ENCODE results near the gene RGS4.

RGS4 gene

DNA sequence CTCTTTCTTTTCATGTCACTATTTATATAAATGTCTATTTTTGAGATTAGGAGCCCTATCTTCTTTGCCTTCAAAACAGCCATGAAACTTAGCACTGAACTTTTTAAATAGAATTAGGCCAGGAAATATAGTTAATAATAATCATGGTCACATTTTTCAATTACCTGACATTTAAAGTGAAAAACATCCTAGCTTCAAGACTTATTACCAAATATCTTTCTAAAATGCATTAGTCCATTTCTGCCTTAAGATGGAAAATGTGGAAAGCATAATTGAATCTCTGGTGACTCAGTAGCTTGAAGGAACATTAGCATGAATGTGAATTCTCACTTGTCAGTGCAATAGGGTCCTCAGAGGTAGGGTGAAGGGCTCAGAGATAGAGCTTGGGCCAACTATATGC is 18.7 kb upstream of the RGS4 start:
- Histone ChIP-seq H3K36me3 (ENCODE audit: control insufficient read depth in 1 of 2, insufficient read depth in 2 of 2, low read depth in 1 of 2, low read length in 2 of 2) (no peaks in the 10 kb centered on the region), H3K27ac (ENCODE audit: low read length, poor library complexity, severe bottlenecking) (no peak overlapping the region), H3K9ac (ENCODE audit: low read length) (no peak overlapping the region), H4K91ac (ENCODE audit: low read length) (no peak overlapping the region), H2AK5ac (ENCODE audit: low read length, severe bottlenecking) (no peak overlapping the region), H3K27me3 (ENCODE audit: control insufficient read depth in 1 of 2, insufficient read depth in 1 of 2, low read length in 2 of 2) (no peaks in the 10 kb centered on the region), H2BK12ac (ENCODE audit: low read length in 2 of 2) (no peak overlapping the region), H3K4me3 (ENCODE audit: insufficient read depth in 1 of 2, low read depth in 1 of 2, low read length in 2 of 2) (no peak overlapping the region), H3K4me2 (ENCODE audit: low read length, poor library complexity, severe bottlenecking) (no peak overlapping the region), H3K9me3 (ENCODE audit: control insufficient read depth, low read length) (no peaks in the 10 kb centered on the region), H2BK120ac (ENCODE audit: low read depth, low read length) (no peak overlapping the region), H3K23ac (ENCODE audit: low read length in 2 of 2) (no peak overlapping the region), H2BK15ac (ENCODE audit: low read depth, poor library complexity, severe bottlenecking) (no peak overlapping the region), H4K8ac (ENCODE audit: low read length) (no peak overlapping the region), H3K14ac (ENCODE audit: low read length in 2 of 2) (no peak overlapping the region), H3K4ac (ENCODE audit: low read depth in 1 of 2, low read length in 2 of 2) (no peak overlapping the region), H2BK5ac (ENCODE audit: low read depth, low read length, poor library complexity, severe bottlenecking) (no peak overlapping the region), H3K18ac (ENCODE audit: low read depth in 1 of 2, low read length in 2 of 2) (no peak overlapping the region), H3K79me1 (replicated peaks; ENCODE audit: low read length, poor library complexity, severe bottlenecking) (no peaks in the 10 kb centered on the region), H2AFZ (ENCODE audit: low read depth, low read length) (no peak overlapping the region), H3K4me1 (ENCODE audit: control insufficient read depth, insufficient read depth, low read depth, low read length) (no peaks in the 10 kb centered on the region)
- no peak for DNase-seq

DNA sequence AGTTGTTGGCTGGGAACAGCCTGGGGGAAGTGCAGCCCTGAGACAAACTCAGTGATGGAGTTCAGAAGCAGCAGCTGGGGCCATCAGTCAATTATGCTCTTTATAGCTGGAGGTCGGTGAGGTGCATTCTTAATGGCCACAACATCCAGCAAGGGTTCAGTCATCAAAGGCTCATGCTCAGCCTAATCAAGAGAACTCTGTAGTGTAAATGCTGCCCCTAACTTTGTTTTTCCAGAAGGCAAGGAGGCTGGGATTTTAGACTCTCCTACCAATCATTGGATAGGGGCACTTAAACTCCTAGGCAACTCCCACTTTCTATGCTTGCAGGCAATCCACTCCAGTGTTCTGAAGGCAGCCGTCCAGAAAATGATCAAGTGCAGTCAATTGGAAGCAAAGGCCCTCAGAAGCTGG is 15.0 kb upstream of the RGS4 start:
- H2BK15ac ChIP-seq (ENCODE audit: low read depth, poor library complexity, severe bottlenecking), result no peak overlapping the region
- no peak overlapping the region for H3K4me3 ChIP-seq (ENCODE audit: insufficient read depth in 1 of 2, low read depth in 1 of 2, low read length in 2 of 2)
- 61% methylated on average over 2 of the region's 2 CpGs for WGBS

DNA sequence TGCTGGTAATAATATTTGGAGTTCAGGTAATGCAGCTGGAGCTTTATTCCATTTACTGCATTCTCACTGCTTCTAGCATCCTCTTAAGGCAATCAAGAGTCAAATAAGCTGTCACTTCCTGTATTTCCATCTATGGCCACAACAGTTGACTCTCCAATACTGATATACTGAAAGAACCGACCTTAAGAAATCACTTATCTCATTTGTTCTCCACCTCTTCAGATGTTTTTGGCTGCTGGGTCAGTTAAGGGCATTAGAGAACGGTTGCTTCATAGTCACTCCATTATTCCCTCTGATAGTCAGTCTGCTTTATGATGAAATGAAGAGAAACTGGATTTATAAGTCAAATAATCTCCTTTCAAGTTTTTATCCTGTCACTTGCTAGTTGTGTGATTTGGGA is 14.2 kb upstream of the RGS4 start:
- no peak overlapping the region for H2AK5ac ChIP-seq (ENCODE audit: low read length, severe bottlenecking)

More for the DNA sequence above, 15.0 kb upstream of the RGS4 start:
- H2BK120ac ChIP-seq (ENCODE audit: low read depth, low read length), result no peak overlapping the region
- H3K27me3 ChIP-seq (ENCODE audit: control insufficient read depth in 1 of 2, insufficient read depth in 1 of 2, low read length in 2 of 2), result no peaks in the 10 kb centered on the region
- no peak for DNase-seq
- no peak overlapping the region for H3K9ac ChIP-seq (ENCODE audit: low read length)
- no peak overlapping the region for H2AFZ ChIP-seq (ENCODE audit: low read depth, low read length)
- H3K4me1 ChIP-seq (ENCODE audit: control insufficient read depth, insufficient read depth, low read depth, low read length), result no peaks in the 10 kb centered on the region
- no peaks in the 10 kb centered on the region for H3K36me3 ChIP-seq (ENCODE audit: control insufficient read depth in 1 of 2, insufficient read depth in 2 of 2, low read depth in 1 of 2, low read length in 2 of 2)
- no peak overlapping the region for H2AK5ac ChIP-seq (ENCODE audit: low read length, severe bottlenecking)
- H3K14ac ChIP-seq (ENCODE audit: low read length in 2 of 2), result no peak overlapping the region
- H3K27ac ChIP-seq (ENCODE audit: low read length, poor library complexity, severe bottlenecking), result no peak overlapping the region
- H3K4ac ChIP-seq (ENCODE audit: low read depth in 1 of 2, low read length in 2 of 2), result no peak overlapping the region
- no peaks in the 10 kb centered on the region for H3K79me1 ChIP-seq (replicated peaks; ENCODE audit: low read length, poor library complexity, severe bottlenecking)
- H3K23ac ChIP-seq (ENCODE audit: low read length in 2 of 2), result no peak overlapping the region
- H3K9me3 ChIP-seq (ENCODE audit: control insufficient read depth, low read length), result no peaks in the 10 kb centered on the region
- H2BK12ac ChIP-seq (ENCODE audit: low read length in 2 of 2), result no peak overlapping the region
- no peak overlapping the region for H4K91ac ChIP-seq (ENCODE audit: low read length)
- no peak overlapping the region for H2BK5ac ChIP-seq (ENCODE audit: low read depth, low read length, poor library complexity, severe bottlenecking)
- H4K8ac ChIP-seq (ENCODE audit: low read length), result no peak overlapping the region
- H3K4me2 ChIP-seq (ENCODE audit: low read length, poor library complexity, severe bottlenecking), result no peak overlapping the region
- no peak overlapping the region for H3K18ac ChIP-seq (ENCODE audit: low read depth in 1 of 2, low read length in 2 of 2)

DNA sequence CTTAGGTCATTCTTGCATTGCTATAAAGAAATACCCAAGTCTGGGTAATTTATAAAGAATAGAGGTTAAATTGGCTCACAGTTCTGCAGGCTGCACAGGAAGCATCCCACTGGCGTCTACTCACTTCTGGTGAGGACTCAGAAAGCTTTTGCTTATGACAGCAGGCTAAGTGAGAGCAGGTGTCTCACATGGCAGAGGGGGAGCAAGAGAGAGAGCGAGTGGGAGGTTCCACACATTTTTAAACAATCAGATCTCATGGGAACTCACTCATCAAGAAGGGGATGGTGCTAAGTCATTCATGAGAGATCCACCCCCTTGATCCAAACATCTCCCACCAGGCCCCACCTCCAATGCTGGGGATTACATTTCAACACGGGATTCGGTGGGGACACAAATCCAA is 13.6 kb upstream of the RGS4 start:
- Histone ChIP-seq H4K8ac (ENCODE audit: low read length) (no peak overlapping the region), H3K9ac (ENCODE audit: low read length) (no peak overlapping the region), H3K27me3 (ENCODE audit: control insufficient read depth in 1 of 2, insufficient read depth in 1 of 2, low read length in 2 of 2) (no peaks in the 10 kb centered on the region), H2BK120ac (ENCODE audit: low read depth, low read length) (no peak overlapping the region), H3K4me1 (ENCODE audit: control insufficient read depth, insufficient read depth, low read depth, low read length) (no peaks in the 10 kb centered on the region), H2AK5ac (ENCODE audit: low read length, severe bottlenecking) (no peak overlapping the region), H3K4ac (ENCODE audit: low read depth in 1 of 2, low read length in 2 of 2) (no peak overlapping the region), H3K79me1 (replicated peaks; ENCODE audit: low read length, poor library complexity, severe bottlenecking) (no peaks in the 10 kb centered on the region), H4K91ac (ENCODE audit: low read length) (no peak overlapping the region), H2BK15ac (ENCODE audit: low read depth, poor library complexity, severe bottlenecking) (no peak overlapping the region), H2BK12ac (ENCODE audit: low read length in 2 of 2) (no peak overlapping the region), H3K4me2 (ENCODE audit: low read length, poor library complexity, severe bottlenecking) (no peak overlapping the region), H3K18ac (ENCODE audit: low read depth in 1 of 2, low read length in 2 of 2) (no peak overlapping the region), H3K36me3 (ENCODE audit: control insufficient read depth in 1 of 2, insufficient read depth in 2 of 2, low read depth in 1 of 2, low read length in 2 of 2) (no peaks in the 10 kb centered on the region), H3K4me3 (ENCODE audit: insufficient read depth in 1 of 2, low read depth in 1 of 2, low read length in 2 of 2) (no peak overlapping the region), H2AFZ (ENCODE audit: low read depth, low read length) (no peak overlapping the region), H3K27ac (ENCODE audit: low read length, poor library complexity, severe bottlenecking) (no peak overlapping the region), H3K14ac (ENCODE audit: low read length in 2 of 2) (no peak overlapping the region), H3K23ac (ENCODE audit: low read length in 2 of 2) (no peak overlapping the region), H2BK5ac (ENCODE audit: low read depth, low read length, poor library complexity, severe bottlenecking) (no peak overlapping the region), H3K9me3 (ENCODE audit: control insufficient read depth, low read length) (no peaks in the 10 kb centered on the region)
- DNase-seq, result no peak
- 50% methylated on average over 2 of the region's 4 CpGs for WGBS

More for the DNA sequence above, 14.2 kb upstream of the RGS4 start:
- no peak overlapping the region for H3K9ac ChIP-seq (ENCODE audit: low read length)
- H3K4me3 ChIP-seq (ENCODE audit: insufficient read depth in 1 of 2, low read depth in 1 of 2, low read length in 2 of 2), result no peak overlapping the region
- H2BK120ac ChIP-seq (ENCODE audit: low read depth, low read length), result no peak overlapping the region
- H3K27me3 ChIP-seq (ENCODE audit: control insufficient read depth in 1 of 2, insufficient read depth in 1 of 2, low read length in 2 of 2), result no peaks in the 10 kb centered on the region
- H3K36me3 ChIP-seq (ENCODE audit: control insufficient read depth in 1 of 2, insufficient read depth in 2 of 2, low read depth in 1 of 2, low read length in 2 of 2), result no peaks in the 10 kb centered on the region
- no peaks in the 10 kb centered on the region for H3K79me1 ChIP-seq (replicated peaks; ENCODE audit: low read length, poor library complexity, severe bottlenecking)
- no peak overlapping the region for H2BK12ac ChIP-seq (ENCODE audit: low read length in 2 of 2)
- H2BK15ac ChIP-seq (ENCODE audit: low read depth, poor library complexity, severe bottlenecking), result no peak overlapping the region
- no peak overlapping the region for H3K14ac ChIP-seq (ENCODE audit: low read length in 2 of 2)
- H3K23ac ChIP-seq (ENCODE audit: low read length in 2 of 2), result no peak overlapping the region
- no peak overlapping the region for H3K4ac ChIP-seq (ENCODE audit: low read depth in 1 of 2, low read length in 2 of 2)
- H4K8ac ChIP-seq (ENCODE audit: low read length), result no peak overlapping the region
- no peak overlapping the region for H3K27ac ChIP-seq (ENCODE audit: low read length, poor library complexity, severe bottlenecking)
- 40% methylated on average over 2 of the region's 2 CpGs for WGBS
- H4K91ac ChIP-seq (ENCODE audit: low read length), result no peak overlapping the region
- H3K4me2 ChIP-seq (ENCODE audit: low read length, poor library complexity, severe bottlenecking), result no peak overlapping the region
- no peak overlapping the region for H2AFZ ChIP-seq (ENCODE audit: low read depth, low read length)
- H2BK5ac ChIP-seq (ENCODE audit: low read depth, low read length, poor library complexity, severe bottlenecking), result no peak overlapping the region
- H3K9me3 ChIP-seq (ENCODE audit: control insufficient read depth, low read length), result no peaks in the 10 kb centered on the region
- no peak for DNase-seq
- H3K18ac ChIP-seq (ENCODE audit: low read depth in 1 of 2, low read length in 2 of 2), result no peak overlapping the region
- H3K4me1 ChIP-seq (ENCODE audit: control insufficient read depth, insufficient read depth, low read depth, low read length), result no peaks in the 10 kb centered on the region

Measured in mesenchymal stem cell (in vitro differentiated cells and primary cell).